Breast epithelium (tissue), 3 donors: Measurements from ENCODE around the gene CXXC5.

Experiments
- POLR2A ChIP-seq: fragments of 450-650 bp; IDR thresholded peaks from one replicate; pipeline ENCODE4 v1.6.1; 2016; ENCODE audit warnings: antibody characterized with exemption, mild to moderate bottlenecking, moderate library complexity
- TF ChIP-seq, protein P1 (sequence below), 3 donors: fragments of 450-650 bp; IDR thresholded peaks; one replicate each; pipeline ENCODE4 v1.5.1; 2016 to 2017; ENCODE audit warnings: antibody characterized with exemption in 3 of 3, mild to moderate bottlenecking in 3 of 3, moderate library complexity in 3 of 3

DNA sequence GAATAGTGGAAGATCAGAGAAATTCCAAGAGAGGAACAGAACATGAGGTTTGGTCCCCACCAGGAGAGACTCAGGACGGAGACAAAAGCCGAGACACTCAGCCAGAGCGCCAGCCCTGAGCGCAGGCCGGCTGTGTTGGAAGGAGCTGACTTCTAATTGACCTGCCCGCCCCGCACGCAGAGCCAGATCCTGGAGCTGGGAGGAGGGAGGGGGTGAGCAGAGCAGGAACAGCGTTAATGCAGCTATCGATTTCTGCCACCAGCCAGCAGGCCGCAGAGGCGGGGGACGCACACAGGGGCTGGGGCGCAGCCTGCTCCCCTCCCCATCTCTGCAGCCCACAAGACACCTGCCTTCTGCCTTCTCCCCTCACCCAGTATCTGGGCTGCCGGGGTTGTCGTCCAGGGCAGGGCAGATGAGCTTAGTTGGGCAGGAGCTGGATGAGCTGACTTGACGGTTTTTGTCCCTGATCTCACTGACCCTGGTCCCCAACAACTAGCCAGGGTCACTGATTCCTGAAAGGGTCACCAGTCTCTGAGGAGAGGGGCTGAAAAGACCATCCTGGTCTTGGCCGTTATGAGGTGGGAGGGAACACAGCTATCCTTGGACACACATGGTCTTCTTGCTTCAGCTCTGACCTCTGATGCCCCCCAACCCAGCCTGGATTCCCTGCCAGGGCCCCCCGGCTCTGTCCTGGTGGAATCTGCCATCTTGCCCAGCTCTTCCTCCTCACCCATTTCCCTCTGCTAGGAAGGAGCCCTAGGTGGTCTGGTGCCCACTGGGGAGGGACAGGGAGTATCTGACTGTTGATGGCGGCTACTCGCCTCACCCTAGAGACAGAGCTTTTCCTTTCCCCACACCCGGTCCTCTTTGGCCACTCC is 29.8 kb downstream of the CXXC5 start:
- no peak for TF ChIP-seq POLR2A
- TF ChIP-seq, protein P1, sequence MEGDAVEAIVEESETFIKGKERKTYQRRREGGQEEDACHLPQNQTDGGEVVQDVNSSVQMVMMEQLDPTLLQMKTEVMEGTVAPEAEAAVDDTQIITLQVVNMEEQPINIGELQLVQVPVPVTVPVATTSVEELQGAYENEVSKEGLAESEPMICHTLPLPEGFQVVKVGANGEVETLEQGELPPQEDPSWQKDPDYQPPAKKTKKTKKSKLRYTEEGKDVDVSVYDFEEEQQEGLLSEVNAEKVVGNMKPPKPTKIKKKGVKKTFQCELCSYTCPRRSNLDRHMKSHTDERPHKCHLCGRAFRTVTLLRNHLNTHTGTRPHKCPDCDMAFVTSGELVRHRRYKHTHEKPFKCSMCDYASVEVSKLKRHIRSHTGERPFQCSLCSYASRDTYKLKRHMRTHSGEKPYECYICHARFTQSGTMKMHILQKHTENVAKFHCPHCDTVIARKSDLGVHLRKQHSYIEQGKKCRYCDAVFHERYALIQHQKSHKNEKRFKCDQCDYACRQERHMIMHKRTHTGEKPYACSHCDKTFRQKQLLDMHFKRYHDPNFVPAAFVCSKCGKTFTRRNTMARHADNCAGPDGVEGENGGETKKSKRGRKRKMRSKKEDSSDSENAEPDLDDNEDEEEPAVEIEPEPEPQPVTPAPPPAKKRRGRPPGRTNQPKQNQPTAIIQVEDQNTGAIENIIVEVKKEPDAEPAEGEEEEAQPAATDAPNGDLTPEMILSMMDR (IDR thresholded peaks at IDR 0.05): no peak
